ENCODE measurements around the gene LRRC4. TPM values are rescaled to one million over a fixed set of nuclear protein-coding genes. Genes with fewer than 3 reads are reported as not detected.
A peak's percentile ranks its signal among the peaks of the same experiment; 100 is the strongest.

LRRC4 gene
- total and polyA plus RNA-seq, 7 experiments from 2014 or later = 0.14 to 5.7 (median 0.82) TPM; not detected in 2

DNA sequence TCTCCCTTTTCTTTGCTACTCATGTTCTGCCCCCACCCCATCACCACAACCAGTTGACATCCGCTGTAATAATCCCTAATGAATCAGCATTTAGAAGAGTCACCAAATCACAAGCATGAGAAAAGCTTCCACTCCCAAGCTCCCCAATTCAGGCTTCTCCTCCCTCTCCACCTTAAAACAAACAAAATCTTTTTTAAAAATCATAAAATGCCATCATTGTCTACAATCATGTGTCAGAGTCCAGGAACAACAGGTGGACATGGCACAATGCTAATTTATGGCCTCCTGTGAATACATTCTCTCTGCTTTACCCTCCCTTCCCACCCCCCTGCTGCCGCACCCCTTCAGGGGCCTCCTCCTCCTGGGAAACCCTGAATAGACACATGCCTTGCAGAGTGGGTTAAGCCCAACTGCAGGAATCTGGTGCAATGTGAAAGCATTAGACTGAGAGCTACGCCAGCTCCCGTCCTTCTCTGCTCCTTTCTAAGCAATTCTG, 3.7 kb downstream of the LRRC4 start:
- H3K36me3 ChIP-seq (ENCODE audit: control insufficient read depth in 2 of 3, insufficient read depth in 3 of 3, low read length in 3 of 3) = peaks cover 0 to 7% (median 0%) of the 10 kb centered on the region in 3 experiments
- CTCF ChIA-PET = interaction anchor here (0.9 kb wide), 1 partner anchor 320 kb away, joined by 3 read pairs; no protein-coding TSS in a partner anchor
- Mint-ChIP-seq H3K36me3 (peaks cover 8 to 19% (median 13%) of the 10 kb centered on the region in 5 donors), H3K9me3 (no peaks in the 10 kb centered on the region), H3K4me1 (peaks cover 11 to 46% (median 30%) of the 10 kb centered on the region in 7 donors), H3K27me3 (peaks cover 0 to 20% (median 7%) of the 10 kb centered on the region in 5 donors), H3K27ac (peak overlapping the region in 1 of 9 donors; percentile 32), H3K4me3 (no peak overlapping the region)
- H3K4me3 ChIP-seq (ENCODE audit: low read length) = no peak overlapping the region
- intact Hi-C loops (cut with micrococcal nuclease) = no loop called here
- no peaks in the 10 kb centered on the region for H3K4me1 ChIP-seq (ENCODE audit: control insufficient read depth in 2 of 2, insufficient read depth in 2 of 2, low read length in 2 of 2)
- H3K9me3 ChIP-seq (ENCODE audit: control insufficient read depth in 2 of 3, low read length in 3 of 3) = no peaks in the 10 kb centered on the region
- DNase-seq = no peak
- no peak overlapping the region for H3K27ac ChIP-seq (ENCODE audit: low read depth, low read length)
- H3K27me3 ChIP-seq (ENCODE audit: control insufficient read depth in 2 of 2, insufficient read depth in 2 of 2, low read length in 2 of 2) = no peaks in the 10 kb centered on the region
- ATAC-seq = no peak
- POLR2A ChIA-PET = interaction anchor here (0.6 kb wide), 1 partner anchor 19 kb away, joined by 7 read pairs; no protein-coding TSS in a partner anchor

DNA sequence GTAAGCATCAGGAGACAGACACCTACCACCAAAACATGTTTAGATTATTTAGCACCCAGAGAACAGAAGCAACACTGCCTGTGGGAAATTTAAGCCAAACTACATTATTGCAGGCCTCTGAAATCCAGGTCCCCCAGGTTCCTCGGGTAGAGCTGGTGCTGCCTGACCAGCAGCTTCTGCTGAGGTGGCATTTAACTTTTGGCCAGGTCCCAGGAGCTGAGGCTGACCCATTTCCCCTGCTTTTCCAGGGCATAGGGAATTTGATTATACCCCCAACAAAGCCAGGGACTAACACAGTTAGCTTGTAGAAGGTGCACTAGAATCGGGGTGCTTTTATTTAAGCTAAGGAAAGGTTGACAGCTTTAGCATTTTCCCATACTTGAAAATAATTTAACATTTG, 4.7 kb downstream of the LRRC4 start:
- peaks cover 10 to 41% (median 26%) of the 10 kb centered on the region in 7 donors for H3K4me1 Mint-ChIP-seq
- CTCF ChIA-PET = no interaction called here
- no peak for DNase-seq
- POLR2A ChIA-PET = no interaction called here
- Histone ChIP-seq H3K27ac (ENCODE audit: low read depth, low read length) (no peak overlapping the region), H3K27me3 (ENCODE audit: control insufficient read depth in 2 of 2, insufficient read depth in 2 of 2, low read length in 2 of 2) (no peaks in the 10 kb centered on the region), H3K4me3 (ENCODE audit: low read length) (no peak overlapping the region), H3K36me3 (ENCODE audit: control insufficient read depth in 2 of 3, insufficient read depth in 3 of 3, low read length in 3 of 3) (peaks cover 0 to 7% (median 0%) of the 10 kb centered on the region in 3 experiments), H3K4me1 (ENCODE audit: control insufficient read depth in 2 of 2, insufficient read depth in 2 of 2, low read length in 2 of 2) (no peaks in the 10 kb centered on the region), H3K9me3 (ENCODE audit: control insufficient read depth in 2 of 3, low read length in 3 of 3) (no peaks in the 10 kb centered on the region)
- no peak for ATAC-seq
- peaks cover 8 to 21% (median 11%) of the 10 kb centered on the region in 5 donors for H3K36me3 Mint-ChIP-seq
- no peak overlapping the region for H3K4me3 Mint-ChIP-seq
- peaks cover 0 to 17% (median 7%) of the 10 kb centered on the region in 5 donors for H3K27me3 Mint-ChIP-seq
- no peak overlapping the region for H3K27ac Mint-ChIP-seq
- intact Hi-C loops (cut with micrococcal nuclease) = no loop called here
- H3K9me3 Mint-ChIP-seq = no peaks in the 10 kb centered on the region

DNA sequence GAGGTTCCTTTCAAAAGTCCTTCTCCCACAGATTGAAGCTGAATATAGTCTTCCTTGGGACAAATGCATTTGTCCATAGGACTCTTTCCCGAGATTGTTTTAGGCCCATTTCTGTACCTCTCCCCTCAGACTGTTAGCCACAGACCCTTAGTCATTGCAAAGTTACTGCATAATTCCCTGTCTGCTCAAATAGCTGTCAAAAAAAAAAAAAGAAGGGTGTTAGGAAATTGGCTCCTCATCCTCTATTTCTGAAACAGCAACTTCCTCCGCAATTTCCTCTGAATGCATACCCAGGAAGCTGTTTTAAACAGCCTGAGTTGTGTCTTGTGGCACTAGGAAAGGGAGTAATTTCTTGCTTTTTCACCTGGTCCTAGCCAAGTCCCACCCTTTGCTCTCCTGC, 5.4 kb downstream of the LRRC4 start:
- Histone ChIP-seq H3K9me3 (ENCODE audit: control insufficient read depth in 2 of 3, low read length in 3 of 3) (no peaks in the 10 kb centered on the region), H3K27me3 (ENCODE audit: control insufficient read depth in 2 of 2, insufficient read depth in 2 of 2, low read length in 2 of 2) (no peaks in the 10 kb centered on the region), H3K4me3 (ENCODE audit: low read length) (no peak overlapping the region), H3K4me1 (ENCODE audit: control insufficient read depth in 2 of 2, insufficient read depth in 2 of 2, low read length in 2 of 2) (no peaks in the 10 kb centered on the region), H3K36me3 (ENCODE audit: control insufficient read depth in 2 of 3, insufficient read depth in 3 of 3, low read length in 3 of 3) (peaks cover 0 to 7% (median 0%) of the 10 kb centered on the region in 3 experiments), H3K27ac (ENCODE audit: low read depth, low read length) (no peak overlapping the region)
- DNase-seq (no peak), ATAC-seq (no peak)
- POLR2A ChIA-PET = no interaction called here
- CTCF ChIA-PET = no interaction called here
- Mint-ChIP-seq H3K27me3 (peaks cover 0 to 17% (median 7%) of the 10 kb centered on the region in 5 donors), H3K27ac (peak overlapping the region in 1 of 9 donors; percentile 9), H3K36me3 (peaks cover 12 to 28% (median 14%) of the 10 kb centered on the region in 5 donors), H3K9me3 (no peaks in the 10 kb centered on the region), H3K4me1 (peaks cover 12 to 41% (median 26%) of the 10 kb centered on the region in 7 donors), H3K4me3 (no peak overlapping the region)
- intact Hi-C loops (cut with micrococcal nuclease) = no loop called here

DNA sequence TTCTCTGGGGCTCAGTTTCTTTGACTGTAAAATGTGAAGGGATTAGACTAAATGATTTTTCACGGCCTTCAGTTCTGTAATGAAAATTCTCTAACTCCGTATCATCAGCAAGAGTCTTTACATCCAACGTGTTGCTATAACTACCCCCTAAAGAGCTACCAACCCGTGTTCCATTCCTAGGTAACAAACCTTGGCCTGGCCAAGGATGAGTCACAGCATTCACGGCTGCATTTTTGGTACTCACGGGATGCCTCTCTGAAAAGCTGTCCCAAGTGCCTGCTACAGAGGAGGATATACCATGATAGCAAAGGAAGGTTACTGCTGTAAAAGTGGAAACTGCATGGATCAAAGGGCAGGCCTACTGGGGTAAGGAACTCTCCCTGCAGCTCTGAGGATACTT, 5.9 kb downstream of the LRRC4 start:
- Mint-ChIP-seq H3K36me3 (peaks cover 13 to 32% (median 15%) of the 10 kb centered on the region in 5 donors), H3K4me3 (no peak overlapping the region), H3K27ac (peak overlapping the region in 1 of 9 donors; percentile 9), H3K9me3 (no peaks in the 10 kb centered on the region), H3K27me3 (peaks cover 0 to 13% (median 7%) of the 10 kb centered on the region in 5 donors), H3K4me1 (peaks cover 9 to 37% (median 26%) of the 10 kb centered on the region in 7 donors)
- Histone ChIP-seq H3K4me3 (ENCODE audit: low read length) (no peak overlapping the region), H3K4me1 (ENCODE audit: control insufficient read depth in 2 of 2, insufficient read depth in 2 of 2, low read length in 2 of 2) (no peaks in the 10 kb centered on the region), H3K36me3 (ENCODE audit: control insufficient read depth in 2 of 3, insufficient read depth in 3 of 3, low read length in 3 of 3) (peaks cover 0 to 7% (median 0%) of the 10 kb centered on the region in 3 experiments), H3K9me3 (ENCODE audit: control insufficient read depth in 2 of 3, low read length in 3 of 3) (no peaks in the 10 kb centered on the region), H3K27me3 (ENCODE audit: control insufficient read depth in 2 of 2, insufficient read depth in 2 of 2, low read length in 2 of 2) (no peaks in the 10 kb centered on the region), H3K27ac (ENCODE audit: low read depth, low read length) (no peak overlapping the region)
- ChIA-PET POLR2A (no interaction called here), CTCF (no interaction called here)
- ATAC-seq = no peak
- intact Hi-C loops (cut with micrococcal nuclease) = no loop called here
- DNase-seq = no peak

DNA sequence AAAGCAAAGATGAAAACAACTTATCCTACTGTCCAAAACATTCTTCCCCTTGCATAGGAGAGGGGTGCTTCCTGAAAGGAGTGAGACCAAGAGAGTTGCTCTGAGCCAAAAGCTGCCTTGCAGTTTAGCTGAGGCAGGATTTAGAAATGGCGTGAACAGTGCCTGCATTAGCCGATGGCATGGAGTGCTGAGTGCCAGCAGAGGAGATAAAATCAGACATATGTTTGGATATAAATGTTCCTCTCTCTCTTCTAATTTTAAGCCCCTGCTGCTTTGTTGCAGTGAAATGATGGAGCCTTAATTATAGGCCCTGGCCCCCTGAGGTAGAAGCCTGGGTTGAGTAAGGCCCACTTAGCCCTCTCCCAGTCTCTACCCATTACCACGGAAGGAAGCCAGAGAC, 7.1 kb downstream of the LRRC4 start:
- no peak for ATAC-seq
- H3K9me3 ChIP-seq (ENCODE audit: control insufficient read depth in 2 of 3, low read length in 3 of 3) = no peaks in the 10 kb centered on the region
- Mint-ChIP-seq H3K27ac (no peak overlapping the region), H3K27me3 (peaks cover 0 to 4% (median 2%) of the 10 kb centered on the region in 5 donors), H3K9me3 (no peaks in the 10 kb centered on the region), H3K4me1 (peaks cover 6 to 34% (median 19%) of the 10 kb centered on the region in 7 donors), H3K4me3 (no peak overlapping the region), H3K36me3 (peaks cover 9 to 40% (median 14%) of the 10 kb centered on the region in 5 donors)
- no peaks in the 10 kb centered on the region for H3K27me3 ChIP-seq (ENCODE audit: control insufficient read depth in 2 of 2, insufficient read depth in 2 of 2, low read length in 2 of 2)
- H3K4me1 ChIP-seq (ENCODE audit: control insufficient read depth in 2 of 2, insufficient read depth in 2 of 2, low read length in 2 of 2) = no peaks in the 10 kb centered on the region
- H3K4me3 ChIP-seq (ENCODE audit: low read length) = no peak overlapping the region
- ChIA-PET CTCF (no interaction called here), POLR2A (no interaction called here)
- no peak for DNase-seq
- intact Hi-C loops (cut with micrococcal nuclease) = loop anchor here in 1 of 2 donors (5.0 kb wide), 1 partner anchor 317 kb away; no protein-coding TSS in a partner anchor
- peaks cover 0 to 2% (median 0%) of the 10 kb centered on the region in 3 experiments for H3K36me3 ChIP-seq (ENCODE audit: control insufficient read depth in 2 of 3, insufficient read depth in 3 of 3, low read length in 3 of 3)
- no peak overlapping the region for H3K27ac ChIP-seq (ENCODE audit: low read depth, low read length)

DNA sequence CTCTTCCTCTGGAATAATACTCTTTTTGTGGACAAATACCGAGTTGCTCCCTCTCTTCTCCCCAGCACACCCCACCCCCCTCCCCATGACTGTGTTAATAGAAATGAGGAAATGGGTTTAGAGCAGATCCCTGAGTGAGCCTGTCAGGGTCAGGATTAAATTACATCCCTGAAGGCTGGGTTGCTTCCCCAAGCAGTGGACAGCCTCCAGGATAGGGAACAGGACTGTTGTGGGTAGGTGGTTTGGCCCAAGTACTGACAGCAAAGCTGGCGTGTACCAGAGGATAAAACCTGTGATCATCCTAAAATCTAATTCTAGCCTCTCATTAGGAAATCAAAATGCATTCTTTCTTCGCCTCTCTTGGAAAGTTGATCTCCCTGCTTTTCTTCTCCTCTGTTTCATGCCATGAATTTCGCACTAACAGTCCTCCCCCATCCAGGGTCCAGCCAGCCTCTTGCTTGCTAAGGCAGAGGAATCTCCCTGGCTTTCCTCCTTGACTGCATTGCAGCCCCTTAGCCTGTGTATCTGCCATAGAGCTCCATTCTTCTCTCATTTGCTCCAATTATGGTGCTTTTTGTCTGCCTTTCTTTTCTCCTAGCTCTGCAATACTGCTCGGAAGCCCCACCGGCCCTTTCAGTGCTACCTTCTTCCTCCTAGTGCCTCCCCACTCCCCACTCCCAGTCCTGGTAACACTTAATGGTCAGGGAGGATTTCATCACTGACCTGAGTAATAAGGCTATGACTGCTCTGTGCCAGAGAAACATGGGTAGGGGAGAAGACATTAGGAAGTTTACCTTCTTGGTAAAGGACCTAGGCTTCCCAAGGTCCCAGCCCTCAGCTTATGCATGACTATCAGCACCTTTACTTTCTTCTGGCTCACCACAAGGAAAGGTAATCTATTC, 8.4 kb downstream of the LRRC4 start:
- H3K36me3 Mint-ChIP-seq = peaks cover 5 to 43% (median 11%) of the 10 kb centered on the region in 5 donors
- H3K27me3 Mint-ChIP-seq = no peaks in the 10 kb centered on the region
- Histone ChIP-seq H3K27ac (ENCODE audit: low read depth, low read length) (no peak overlapping the region), H3K9me3 (ENCODE audit: control insufficient read depth in 2 of 3, low read length in 3 of 3) (no peaks in the 10 kb centered on the region), H3K4me3 (ENCODE audit: low read length) (no peak overlapping the region), H3K4me1 (ENCODE audit: control insufficient read depth in 2 of 2, insufficient read depth in 2 of 2, low read length in 2 of 2) (no peaks in the 10 kb centered on the region), H3K27me3 (ENCODE audit: control insufficient read depth in 2 of 2, insufficient read depth in 2 of 2, low read length in 2 of 2) (no peaks in the 10 kb centered on the region), H3K36me3 (ENCODE audit: control insufficient read depth in 2 of 3, insufficient read depth in 3 of 3, low read length in 3 of 3) (no peaks in the 10 kb centered on the region)
- H3K4me1 Mint-ChIP-seq = peaks cover 6 to 26% (median 17%) of the 10 kb centered on the region in 7 donors
- intact Hi-C loops (cut with micrococcal nuclease) = loop anchor here in 1 of 2 donors (5.0 kb wide), 1 partner anchor 316 kb away; no protein-coding TSS in a partner anchor
- ATAC-seq (no peak), DNase-seq (no peak)
- peak overlapping the region in 1 of 9 donors; percentile 47 for H3K27ac Mint-ChIP-seq
- H3K4me3 Mint-ChIP-seq = no peak overlapping the region
- ChIA-PET CTCF (interaction anchor here (0.7 kb wide), 1 partner anchor 96 kb away, joined by 3 read pairs; no protein-coding TSS in a partner anchor), POLR2A (no interaction called here)
- no peaks in the 10 kb centered on the region for H3K9me3 Mint-ChIP-seq

Measured in naive thymus-derived CD4-positive, alpha-beta T cell (primary cell).